ENCODE results near the gene CRYBB3.

Gene CRYBB3

DNA sequence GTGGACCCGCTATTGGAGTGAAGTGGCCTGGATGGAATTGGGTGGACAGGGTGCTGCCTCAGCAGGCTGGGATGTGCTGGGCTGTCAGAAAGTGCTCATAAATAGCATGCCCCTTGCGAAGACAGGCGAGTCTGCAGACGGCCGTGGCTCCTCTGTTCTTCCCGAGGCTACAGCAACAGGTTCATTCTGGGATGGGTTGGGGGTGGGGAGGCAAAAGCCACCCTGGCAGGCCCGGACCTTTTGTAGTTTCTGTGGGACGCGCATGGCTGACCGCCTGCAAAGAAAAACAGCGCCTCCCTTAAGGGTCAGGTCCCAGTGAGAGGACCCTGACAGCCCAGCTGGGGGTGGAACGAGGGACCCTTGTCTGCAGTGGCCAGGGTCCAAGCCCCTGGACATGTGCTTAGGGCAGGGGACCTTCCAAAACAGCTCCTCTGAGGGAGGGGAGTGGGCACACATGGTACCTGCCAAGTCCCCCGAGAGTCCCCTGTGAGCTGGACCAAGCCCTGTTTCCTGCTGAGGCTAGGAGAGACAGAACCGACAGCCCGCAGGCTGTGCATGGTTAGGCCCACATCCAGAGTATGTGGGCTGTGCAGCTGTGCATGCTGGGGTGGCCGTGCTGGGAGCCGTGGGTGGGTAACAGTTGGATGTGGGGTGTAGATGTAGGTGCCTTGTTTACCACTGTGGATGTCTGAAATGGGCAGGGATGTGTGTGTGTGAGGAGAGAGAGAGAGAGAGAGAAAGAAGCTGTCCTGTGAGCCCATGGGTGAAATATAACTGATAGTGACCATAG lies at the start of gene CRYBB3:
Gene CRYBB3, plus strand, starts transcription at position 128 of the 790 bp plus-strand sequence. CDS start 1,539 bp downstream, outside the sequence.
- Histone ChIP-seq H3K36me3 (replicated peaks) (no peaks in the 10 kb centered on the region; the same call in 1 of the 2 replicates), H3K27me3 (ENCODE audit: low read depth) (no peaks in the 10 kb centered on the region), H3K9me3 (no peaks in the 10 kb centered on the region), H3K4me1 (no peaks in the 10 kb centered on the region), H3K4me3 (no peak within 1 kb of the TSS)
- DNase-seq (ENCODE audit: low spot score in 2 of 2): no peak
- in situ Hi-C loops (cut with MboI; ENCODE audit: low sequenced_read_pairs): no loop called here

DNA sequence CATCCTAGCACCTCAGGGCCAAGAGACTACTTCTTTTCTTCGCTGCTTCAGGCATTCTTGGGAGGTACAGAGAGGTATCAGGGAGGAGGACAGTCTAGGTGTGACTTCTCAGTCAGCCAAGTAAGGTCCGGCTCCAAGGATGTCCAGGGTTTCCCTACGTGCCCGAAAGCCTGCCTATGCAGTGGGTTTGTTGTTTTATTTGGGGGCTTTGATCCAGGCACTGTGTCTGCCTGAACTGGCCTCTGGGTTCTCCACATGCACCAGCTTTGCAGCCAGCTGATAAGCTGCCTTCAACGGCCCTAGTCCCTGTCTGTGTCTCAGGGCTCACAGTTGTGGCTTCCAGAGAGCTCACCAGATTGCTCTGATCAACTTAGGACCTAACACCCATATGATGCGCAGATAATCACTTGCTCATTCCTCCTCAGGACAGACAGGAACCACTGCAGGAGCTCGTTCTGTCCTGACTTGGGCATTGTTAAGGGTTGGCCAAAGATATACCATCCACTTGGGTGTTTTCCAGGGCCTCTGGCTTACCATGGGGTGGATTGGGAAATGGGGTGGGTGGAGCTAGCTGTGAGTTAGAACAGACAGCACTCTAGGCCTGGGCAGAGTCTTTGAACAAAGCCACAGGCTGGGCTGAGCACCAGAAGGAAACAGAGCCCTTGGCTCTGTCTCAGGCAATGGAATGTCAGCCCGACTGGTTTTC lies 45.5 kb upstream of the CRYBB3 start:
- H3K4me3 ChIP-seq: no peak overlapping the region
- DNase-seq (ENCODE audit: low spot score in 2 of 2): no peak
- in situ Hi-C loops (cut with MboI; ENCODE audit: low sequenced_read_pairs): no loop called here
- H3K9me3 ChIP-seq: no peaks in the 10 kb centered on the region
- no peaks in the 10 kb centered on the region for H3K27me3 ChIP-seq (ENCODE audit: low read depth)
- H3K4me1 ChIP-seq: no peaks in the 10 kb centered on the region
- H3K36me3 ChIP-seq (replicated peaks): no peaks in the 10 kb centered on the region

DNA sequence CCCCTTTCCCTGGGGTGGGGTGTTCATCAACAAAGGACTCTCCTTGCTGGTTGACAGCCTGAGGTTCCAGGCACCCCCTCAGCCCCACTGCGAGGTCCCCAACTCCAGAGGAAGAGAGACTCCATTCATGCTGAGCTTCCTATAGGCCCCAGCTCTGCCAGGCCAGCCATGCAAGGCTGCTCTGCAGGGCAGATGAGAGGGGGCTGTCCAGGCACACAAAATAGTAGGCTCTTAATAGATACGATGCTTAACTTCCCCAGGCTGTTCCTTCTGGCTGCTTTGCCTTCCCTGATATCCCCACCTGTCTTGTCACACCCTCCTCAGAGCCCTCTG lies 45.0 kb upstream of the CRYBB3 start:
- Histone ChIP-seq H3K27me3 (ENCODE audit: low read depth) (no peaks in the 10 kb centered on the region), H3K9me3 (no peaks in the 10 kb centered on the region), H3K4me3 (no peak overlapping the region), H3K4me1 (no peaks in the 10 kb centered on the region), H3K36me3 (replicated peaks) (no peaks in the 10 kb centered on the region)
- no peak for DNase-seq (ENCODE audit: low spot score in 2 of 2)
- in situ Hi-C loops (cut with MboI; ENCODE audit: low sequenced_read_pairs): no loop called here

DNA sequence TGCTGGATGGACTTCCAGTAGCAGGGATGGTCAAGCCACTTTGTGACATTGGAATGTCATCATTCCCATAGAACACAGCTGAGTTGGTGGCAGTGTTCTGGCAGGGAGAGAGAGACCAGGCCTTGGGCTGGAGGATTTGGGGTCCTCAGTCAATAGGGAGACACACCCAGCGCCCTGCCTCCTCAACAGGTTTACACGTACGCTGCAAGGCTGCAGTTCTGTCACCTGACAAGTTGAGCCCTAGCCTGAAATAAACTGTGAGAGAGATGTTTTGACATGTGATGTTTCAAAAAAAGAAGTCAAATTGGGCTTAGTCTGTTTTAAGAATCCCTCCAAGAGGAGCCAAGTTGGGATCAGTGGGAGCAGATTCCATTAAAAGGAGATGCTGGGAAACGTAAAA lies 42.9 kb upstream of the CRYBB3 start:
- no peak overlapping the region for H3K4me3 ChIP-seq
- in situ Hi-C loops (cut with MboI; ENCODE audit: low sequenced_read_pairs): no loop called here
- H3K4me1 ChIP-seq: no peaks in the 10 kb centered on the region

DNA sequence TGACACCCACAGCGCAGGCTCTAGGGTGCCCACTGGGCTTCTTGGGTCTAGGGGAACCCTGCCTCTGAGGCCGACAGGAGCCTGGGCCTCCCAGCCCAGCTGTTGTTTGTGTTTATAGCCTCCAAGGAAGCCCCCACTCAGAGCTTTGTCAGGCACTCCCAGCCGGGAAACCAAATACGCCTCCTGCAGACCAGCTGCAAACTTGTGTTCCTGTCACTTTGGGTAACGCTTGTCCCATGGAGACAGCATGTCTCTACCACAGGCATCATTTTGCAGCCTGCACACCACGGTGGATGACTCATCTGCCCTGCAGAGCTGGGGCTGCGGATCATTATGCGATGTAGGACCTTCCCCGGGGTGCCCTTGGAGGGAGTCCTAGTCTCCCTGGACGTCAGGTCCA lies 40.6 kb upstream of the CRYBB3 start:
- Histone ChIP-seq H3K9me3 (no peaks in the 10 kb centered on the region), H3K4me1 (no peaks in the 10 kb centered on the region), H3K36me3 (replicated peaks) (no peaks in the 10 kb centered on the region), H3K4me3 (no peak overlapping the region), H3K27me3 (ENCODE audit: low read depth) (no peaks in the 10 kb centered on the region)
- no peak for DNase-seq (ENCODE audit: low spot score in 2 of 2)
- in situ Hi-C loops (cut with MboI; ENCODE audit: low sequenced_read_pairs): no loop called here

More for the DNA sequence above, 42.9 kb upstream of the CRYBB3 start:
- DNase-seq (ENCODE audit: low spot score in 2 of 2): no peak
- Histone ChIP-seq H3K27me3 (ENCODE audit: low read depth) (no peaks in the 10 kb centered on the region), H3K9me3 (no peaks in the 10 kb centered on the region), H3K36me3 (replicated peaks) (no peaks in the 10 kb centered on the region)

DNA sequence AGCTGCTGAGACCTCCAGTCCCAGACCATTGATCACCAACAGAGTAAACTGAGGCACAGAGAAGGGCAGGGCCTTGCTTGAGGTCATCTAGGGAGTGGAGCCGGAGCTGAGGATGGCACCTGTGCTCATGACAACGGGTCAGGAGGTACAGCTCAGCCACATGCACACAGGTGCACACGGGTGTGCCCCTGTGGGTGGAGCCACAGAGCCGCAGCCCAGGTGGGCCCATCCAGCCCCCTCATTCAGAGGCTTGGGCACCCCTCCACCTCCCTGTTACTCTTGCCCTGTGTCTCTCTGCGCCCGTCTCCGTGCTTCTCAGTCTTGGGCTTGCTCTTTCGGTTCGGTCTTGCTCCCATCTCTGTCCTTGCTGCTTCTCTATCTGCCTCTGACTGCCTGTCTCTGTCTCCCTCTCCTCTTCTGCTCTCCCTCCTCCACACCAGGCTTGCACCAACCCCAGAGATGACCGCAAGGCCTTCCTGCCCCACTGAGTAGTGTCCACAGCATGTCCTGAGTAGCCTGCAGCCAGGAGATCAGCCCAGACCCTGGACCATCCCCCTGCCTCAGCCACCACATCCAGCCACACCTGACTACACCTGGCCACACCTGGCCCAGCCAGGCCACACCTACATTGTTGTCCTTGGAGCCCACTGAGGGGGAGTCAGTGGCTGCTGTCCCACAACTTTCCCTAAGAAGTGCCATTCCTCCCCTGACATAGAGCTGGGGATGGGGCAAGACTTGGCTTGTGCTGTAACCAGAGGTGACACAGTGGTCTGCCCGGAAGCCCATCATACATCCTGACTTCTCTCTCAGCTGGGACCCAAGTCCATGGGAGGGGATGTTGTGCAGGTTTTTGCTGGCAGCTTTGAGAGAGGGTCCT lies 39.3 kb upstream of the CRYBB3 start:
- Histone ChIP-seq H3K9me3 (no peaks in the 10 kb centered on the region), H3K27me3 (ENCODE audit: low read depth) (no peaks in the 10 kb centered on the region), H3K36me3 (replicated peaks) (no peaks in the 10 kb centered on the region), H3K4me3 (no peak overlapping the region), H3K4me1 (no peaks in the 10 kb centered on the region)
- DNase-seq (ENCODE audit: low spot score in 2 of 2): no peak
- in situ Hi-C loops (cut with MboI; ENCODE audit: low sequenced_read_pairs): no loop called here

DNA sequence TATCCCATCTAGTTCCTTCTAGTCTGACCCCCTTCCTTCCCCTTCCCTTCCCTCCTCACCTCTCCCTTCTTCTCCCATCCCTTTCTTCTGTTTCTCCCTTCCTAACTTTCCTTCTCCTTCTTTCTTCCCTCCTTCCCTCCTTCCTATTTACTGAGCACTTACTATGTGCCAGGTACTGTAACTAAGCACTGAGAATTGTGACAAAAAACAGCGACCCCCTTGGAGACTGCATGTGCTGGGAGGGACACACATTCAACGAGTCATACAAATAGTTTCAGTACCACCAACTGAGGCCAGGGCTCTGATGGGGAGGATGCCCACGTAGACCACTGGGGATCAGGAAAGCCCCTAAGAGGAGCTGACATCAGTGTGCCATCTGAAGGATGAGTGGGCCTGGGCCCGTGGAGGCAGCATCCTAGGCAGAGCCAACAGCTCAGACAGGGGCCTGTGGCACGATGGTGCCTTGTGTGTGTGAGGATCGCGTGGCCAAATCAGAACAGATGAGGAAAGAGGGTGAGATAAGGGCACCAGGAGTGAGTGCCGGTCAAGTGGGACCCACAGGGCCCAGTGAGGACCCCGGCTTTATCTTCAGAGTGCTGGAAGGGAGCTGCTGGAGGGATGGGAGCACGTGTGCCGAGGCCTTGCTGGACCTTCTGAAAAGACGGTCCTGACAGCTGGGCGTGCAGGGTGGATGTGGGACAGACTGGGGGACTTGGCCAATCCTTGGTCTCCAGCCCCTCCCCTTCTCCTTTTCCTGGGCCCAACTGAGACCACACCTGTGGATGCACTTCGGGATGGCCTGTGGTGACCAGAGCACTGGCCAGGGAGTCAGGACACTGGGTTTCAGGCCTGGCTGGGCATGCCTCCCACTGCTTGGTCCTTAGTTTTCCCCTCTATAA lies 38.4 kb upstream of the CRYBB3 start:
- no peaks in the 10 kb centered on the region for H3K9me3 ChIP-seq
- no peak for DNase-seq (ENCODE audit: low spot score in 2 of 2)
- H3K27me3 ChIP-seq (ENCODE audit: low read depth): no peaks in the 10 kb centered on the region
- in situ Hi-C loops (cut with MboI; ENCODE audit: low sequenced_read_pairs): no loop called here
- no peak overlapping the region for H3K4me3 ChIP-seq
- no peaks in the 10 kb centered on the region for H3K36me3 ChIP-seq (replicated peaks)
- H3K4me1 ChIP-seq: no peaks in the 10 kb centered on the region

DNA sequence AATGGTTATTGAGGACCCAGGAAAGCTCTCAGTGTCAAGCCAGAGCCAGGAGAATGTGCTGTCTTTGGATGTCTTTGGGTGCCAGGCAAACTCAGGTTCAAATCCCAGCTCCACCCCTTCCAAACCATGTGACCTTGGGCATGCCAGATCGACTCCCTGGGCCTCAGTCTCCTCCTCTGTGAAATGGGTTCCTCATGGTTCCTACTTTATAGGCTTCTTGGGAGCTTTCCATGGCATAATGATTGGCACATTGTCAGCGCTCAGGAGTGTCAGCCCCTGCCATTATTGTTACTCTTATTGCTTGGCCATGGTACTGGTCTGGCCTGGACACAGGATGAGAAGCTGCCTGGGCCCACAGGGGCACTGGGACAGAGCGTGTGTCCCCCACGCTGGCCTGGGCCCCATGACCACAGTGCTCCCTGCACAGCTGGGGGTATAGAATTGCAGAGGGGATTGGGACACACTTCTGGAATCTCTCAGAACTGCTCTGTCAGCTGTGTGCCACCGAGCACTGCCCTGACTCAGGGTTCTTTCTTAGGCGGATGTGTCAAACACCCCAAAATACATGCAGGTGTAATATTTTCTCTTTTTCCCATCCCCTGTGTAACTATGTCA lies 37.6 kb upstream of the CRYBB3 start:
- H3K9me3 ChIP-seq: no peaks in the 10 kb centered on the region
- H3K36me3 ChIP-seq (replicated peaks): no peaks in the 10 kb centered on the region
- H3K4me1 ChIP-seq: no peaks in the 10 kb centered on the region
- no peaks in the 10 kb centered on the region for H3K27me3 ChIP-seq (ENCODE audit: low read depth)
- in situ Hi-C loops (cut with MboI; ENCODE audit: low sequenced_read_pairs): no loop called here
- no peak for DNase-seq (ENCODE audit: low spot score in 2 of 2)
- no peak overlapping the region for H3K4me3 ChIP-seq

DNA sequence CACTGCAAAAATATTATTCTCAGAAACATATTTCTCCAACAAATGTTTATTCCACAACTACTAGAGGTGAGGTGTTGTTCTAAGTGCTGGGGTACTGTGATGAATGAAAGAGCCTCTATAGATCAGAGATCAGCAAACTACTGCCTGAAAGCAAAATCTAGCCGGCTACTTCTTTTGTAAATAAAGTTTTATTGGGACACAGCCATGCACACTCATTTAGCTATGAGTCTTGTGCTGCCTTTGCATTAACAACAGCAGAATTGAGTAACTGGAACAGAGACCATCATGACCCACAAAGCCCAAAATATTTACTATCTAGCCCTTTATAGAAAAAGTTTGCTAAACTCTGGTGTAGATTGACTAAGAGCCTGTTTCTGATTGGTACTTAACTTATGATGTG lies 37.1 kb upstream of the CRYBB3 start:
- in situ Hi-C loops (cut with MboI; ENCODE audit: low sequenced_read_pairs): no loop called here
- Histone ChIP-seq H3K9me3 (no peaks in the 10 kb centered on the region), H3K27me3 (ENCODE audit: low read depth) (no peaks in the 10 kb centered on the region), H3K36me3 (replicated peaks) (no peaks in the 10 kb centered on the region), H3K4me1 (no peaks in the 10 kb centered on the region), H3K4me3 (no peak overlapping the region)
- DNase-seq (ENCODE audit: low spot score in 2 of 2): no peak

DNA sequence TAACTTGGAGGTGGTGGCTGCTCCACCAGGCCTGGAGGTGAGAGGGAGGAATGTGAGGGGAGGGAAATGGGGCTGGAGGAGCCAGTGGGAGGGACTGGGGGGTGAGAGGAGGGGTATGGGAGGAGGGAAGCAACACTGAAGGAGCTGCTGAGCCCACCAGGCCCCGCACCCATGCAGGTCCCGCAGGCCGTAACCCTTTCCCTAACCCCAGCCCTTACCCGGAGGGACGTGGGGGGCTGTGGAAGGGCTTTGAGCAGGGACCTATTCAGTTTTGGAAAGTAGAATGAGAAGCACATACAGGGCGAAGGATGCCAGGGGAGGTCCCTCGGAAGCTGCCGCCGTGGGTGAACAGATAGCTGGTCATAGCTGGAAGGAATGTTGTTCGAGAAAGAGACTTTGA lies 33.9 kb upstream of the CRYBB3 start:
- no peak for DNase-seq (ENCODE audit: low spot score in 2 of 2)
- in situ Hi-C loops (cut with MboI; ENCODE audit: low sequenced_read_pairs): no loop called here
- no peaks in the 10 kb centered on the region for H3K9me3 ChIP-seq
- H3K4me1 ChIP-seq: no peaks in the 10 kb centered on the region
- no peak overlapping the region for H3K4me3 ChIP-seq
- H3K36me3 ChIP-seq (replicated peaks): no peaks in the 10 kb centered on the region
- H3K27me3 ChIP-seq (ENCODE audit: low read depth): no peaks in the 10 kb centered on the region

DNA sequence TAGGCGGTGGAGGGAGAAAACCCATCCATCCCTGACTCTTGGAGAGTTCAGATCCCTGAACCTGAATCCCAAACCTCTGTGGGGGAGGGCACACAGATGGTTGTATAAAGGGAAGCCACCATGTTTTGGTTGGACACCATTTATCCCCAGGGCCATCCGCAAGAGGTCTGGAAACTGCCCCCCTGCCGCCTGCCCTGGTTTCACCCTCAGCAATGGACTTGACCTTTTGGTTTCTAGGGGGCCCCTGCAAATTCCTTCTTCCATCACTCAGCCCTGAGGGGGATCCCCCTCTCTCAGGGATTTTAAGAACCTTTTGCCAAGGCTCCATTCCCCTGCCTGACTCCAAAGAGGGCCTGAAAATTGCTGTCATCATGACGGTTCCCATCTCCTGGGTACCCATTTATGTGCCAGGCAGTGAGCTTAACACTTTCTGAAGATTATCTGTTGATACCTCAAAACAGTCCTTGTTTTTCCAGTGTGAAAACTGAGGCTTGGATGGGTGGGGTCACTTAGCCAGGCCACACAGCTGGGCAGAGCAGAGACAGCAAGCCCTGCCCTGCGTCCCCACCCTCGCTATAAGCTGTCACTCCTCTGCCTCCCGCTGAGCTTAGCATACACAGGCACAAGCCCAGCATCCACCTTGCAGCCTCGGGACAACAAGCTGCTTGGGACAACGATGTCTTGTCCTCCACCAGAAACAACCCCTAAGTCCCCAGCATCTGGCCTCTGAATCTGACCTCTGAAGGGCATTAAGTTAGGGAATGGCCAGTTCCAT lies 33.2 kb upstream of the CRYBB3 start:
- Histone ChIP-seq H3K4me1 (no peaks in the 10 kb centered on the region), H3K9me3 (no peaks in the 10 kb centered on the region), H3K36me3 (replicated peaks) (no peaks in the 10 kb centered on the region), H3K27me3 (ENCODE audit: low read depth) (no peaks in the 10 kb centered on the region), H3K4me3 (no peak overlapping the region)
- in situ Hi-C loops (cut with MboI; ENCODE audit: low sequenced_read_pairs): no loop called here
- no peak for DNase-seq (ENCODE audit: low spot score in 2 of 2)

DNA sequence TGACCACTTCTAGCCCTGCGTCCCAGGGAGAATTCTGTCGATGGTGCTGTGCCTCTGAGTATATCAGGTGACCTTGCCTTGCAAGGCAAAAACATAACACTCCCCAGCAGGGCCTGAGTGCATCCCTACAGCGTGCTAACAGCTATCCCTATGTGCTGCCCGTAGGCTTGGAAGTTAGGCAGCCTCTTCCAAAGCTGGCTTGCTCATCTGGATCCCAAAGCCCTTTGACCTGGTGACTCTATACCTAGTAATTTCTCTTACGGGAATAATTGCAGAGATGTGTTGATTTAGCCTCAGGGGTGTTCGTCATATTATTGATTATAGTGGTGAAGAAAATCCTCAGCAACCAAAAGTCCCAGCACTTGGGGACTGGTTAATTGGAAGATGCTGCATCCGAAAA lies 32.6 kb upstream of the CRYBB3 start:
- H3K9me3 ChIP-seq: no peaks in the 10 kb centered on the region
- H3K4me3 ChIP-seq: no peak overlapping the region
- DNase-seq (ENCODE audit: low spot score in 2 of 2): no peak
- H3K27me3 ChIP-seq (ENCODE audit: low read depth): no peaks in the 10 kb centered on the region
- in situ Hi-C loops (cut with MboI; ENCODE audit: low sequenced_read_pairs): no loop called here
- H3K4me1 ChIP-seq: no peaks in the 10 kb centered on the region
- H3K36me3 ChIP-seq (replicated peaks): no peaks in the 10 kb centered on the region

Measured in HAP-1 (cell line).